Measurements from ENCODE around the gene KLHDC8A.

Gene KLHDC8A

DNA sequence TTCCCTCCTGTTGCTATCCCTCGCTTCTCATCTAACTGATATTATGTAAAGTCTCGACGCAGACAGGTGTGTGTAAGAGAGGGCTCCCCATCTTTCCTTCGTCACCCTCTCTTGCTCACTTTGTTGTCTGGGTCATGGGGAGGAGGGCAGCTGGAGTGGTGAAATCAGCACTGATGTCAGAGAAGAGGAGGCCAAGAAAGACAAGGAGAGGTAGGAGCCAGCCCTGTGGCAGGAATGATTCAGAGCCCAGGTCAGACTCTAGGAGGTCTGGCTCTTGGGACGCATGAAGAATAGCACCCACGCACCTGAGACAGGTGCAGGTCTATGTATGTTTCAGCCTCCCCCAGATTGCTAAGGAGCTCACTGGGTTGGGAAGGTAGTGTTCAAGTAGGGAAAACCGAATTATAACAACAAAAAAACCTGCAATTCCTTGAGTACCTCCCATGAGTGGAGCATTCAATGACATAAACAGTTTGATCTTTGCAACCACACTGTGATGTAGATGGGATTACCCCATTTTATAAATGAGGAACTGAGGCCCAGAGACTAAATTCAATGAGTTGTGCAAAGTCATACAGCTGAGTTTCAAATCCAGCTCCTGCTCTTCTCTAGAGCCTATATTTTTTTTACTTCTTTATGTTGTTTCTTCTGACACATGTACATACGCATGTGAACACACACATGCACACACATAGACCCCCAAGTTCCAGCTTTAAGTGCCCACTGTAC, 45.6 kb downstream of the KLHDC8A start:
- Histone ChIP-seq H3K27ac (ENCODE audit: extremely low read depth, low read depth, low read length) (no peak overlapping the region), H3K36me3 (ENCODE audit: control insufficient read depth in 2 of 2, insufficient read depth in 1 of 2, low read length in 2 of 2) (peaks cover 0 to 48% of the 10 kb centered on the region in 2 experiments; a peak in 1 of 3 replicates), H3K4me1 (ENCODE audit: control insufficient read depth, insufficient read depth, low read length) (no peaks in the 10 kb centered on the region), H3K4me3 (ENCODE audit: low read depth, low read length) (no peak overlapping the region), H3K9me3 (ENCODE audit: control insufficient read depth, insufficient read depth, low read depth, low read length) (no peaks in the 10 kb centered on the region)
- CTCF ChIA-PET = interaction anchor here (0.5 to 1.9 kb wide), 6 partner anchors 11 to 175 kb away, joined by 3 to 7 read pairs (median 4); partner anchors contain the start of gene NUAK2
- POLR2A ChIA-PET = no interaction called here
- TF ChIP-seq ZNF473 (tag by site-specific recombination; IDR thresholded peaks at IDR 0.05) (no peak), ZNF596 (tag by site-specific recombination; IDR thresholded peaks at IDR 0.05) (no peak), ZNF521 (tag by site-specific recombination; IDR thresholded peaks at IDR 0.05) (no peak), ZNF366 (tag by site-specific recombination; conservative IDR thresholded peaks at IDR 0.05) (no peak), YY1 (tag by site-specific recombination; IDR thresholded peaks at IDR 0.05) (no peak), HOXD13 (CRISPR knock-in tag; IDR thresholded peaks at IDR 0.05; ENCODE audit: borderline replicate concordance) (no peak), ZNF426 (tag by site-specific recombination; IDR thresholded peaks at IDR 0.05) (no peak), ZNF621 (tag by site-specific recombination; IDR thresholded peaks at IDR 0.05) (no peak), ZNF214 (tag by site-specific recombination; IDR thresholded peaks at IDR 0.05; ENCODE audit: borderline replicate concordance) (no peak), RBAK (tag by site-specific recombination; IDR thresholded peaks at IDR 0.05) (no peak), ZNF211 (tag by site-specific recombination; IDR thresholded peaks at IDR 0.05; ENCODE audit: low read depth) (no peak), ZNF324 (tag by site-specific recombination; IDR thresholded peaks at IDR 0.05) (no peak), ZNF19 (tag by site-specific recombination; IDR thresholded peaks at IDR 0.05; ENCODE audit: low read depth) (no peak), ZNF654 (tag by site-specific recombination; IDR thresholded peaks at IDR 0.05; ENCODE audit: low read depth) (no peak), ZNF514 (tag by site-specific recombination; IDR thresholded peaks at IDR 0.05) (no peak), ZFP3 (tag by site-specific recombination; IDR thresholded peaks at IDR 0.05; ENCODE audit: low read depth) (no peak), SCRT2 (tag by site-specific recombination; IDR thresholded peaks at IDR 0.05) (no peak)
- TF ChIP-seq, protein P1, sequence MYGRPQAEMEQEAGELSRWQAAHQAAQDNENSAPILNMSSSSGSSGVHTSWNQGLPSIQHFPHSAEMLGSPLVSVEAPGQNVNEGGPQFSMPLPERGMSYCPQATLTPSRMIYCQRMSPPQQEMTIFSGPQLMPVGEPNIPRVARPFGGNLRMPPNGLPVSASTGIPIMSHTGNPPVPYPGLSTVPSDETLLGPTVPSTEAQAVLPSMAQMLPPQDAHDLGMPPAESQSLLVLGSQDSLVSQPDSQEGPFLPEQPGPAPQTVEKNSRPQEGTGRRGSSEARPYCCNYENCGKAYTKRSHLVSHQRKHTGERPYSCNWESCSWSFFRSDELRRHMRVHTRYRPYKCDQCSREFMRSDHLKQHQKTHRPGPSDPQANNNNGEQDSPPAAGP (tag by site-specific recombination; IDR thresholded peaks at IDR 0.05) = no peak

DNA sequence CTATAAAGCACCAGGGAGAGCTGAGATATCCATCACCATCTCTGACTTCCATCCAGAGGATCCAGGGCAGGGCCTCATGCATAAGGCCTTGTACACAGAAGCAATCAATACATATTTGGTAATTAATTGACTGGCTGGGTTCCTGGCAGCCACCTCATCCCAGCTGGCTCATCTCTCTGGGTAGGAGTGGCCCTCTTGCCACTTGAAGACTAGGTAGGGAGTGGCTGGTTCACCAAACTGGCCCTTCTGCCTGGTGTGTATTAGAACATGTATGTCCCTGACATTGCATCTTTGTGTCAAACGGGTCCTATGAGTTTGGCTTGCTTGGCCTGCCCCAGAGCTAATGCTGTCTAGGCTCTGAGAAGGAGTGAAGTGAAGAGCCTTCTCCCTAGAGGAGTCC, 47.0 kb downstream of the KLHDC8A start:
- Histone ChIP-seq H3K27ac (ENCODE audit: extremely low read depth, low read depth, low read length) (no peak overlapping the region), H3K36me3 (ENCODE audit: control insufficient read depth in 2 of 2, insufficient read depth in 1 of 2, low read length in 2 of 2) (peaks cover 0 to 56% of the 10 kb centered on the region in 2 experiments; a peak in 1 of 3 replicates), H3K9me3 (ENCODE audit: control insufficient read depth, insufficient read depth, low read depth, low read length) (no peaks in the 10 kb centered on the region), H3K4me3 (ENCODE audit: low read depth, low read length) (no peak overlapping the region), H3K4me1 (ENCODE audit: control insufficient read depth, insufficient read depth, low read length) (no peaks in the 10 kb centered on the region)
- CTCF ChIA-PET = interaction anchor here (0.7 to 1.9 kb wide), 4 partner anchors 9 to 36 kb away, joined by 3 to 5 read pairs (median 4); no protein-coding TSS in a partner anchor
- POLR2A ChIA-PET = no interaction called here
- TF ChIP-seq ZIC2 (tag by site-specific recombination; IDR thresholded peaks at IDR 0.05) = no peak
- TF ChIP-seq GFI1B (tag by site-specific recombination; IDR thresholded peaks at IDR 0.05) = no peak
- TF ChIP-seq ZNF302 (tag by site-specific recombination; IDR thresholded peaks at IDR 0.05; ENCODE audit: low read depth) = no peak
- no peak for TF ChIP-seq IKZF3 (tag by site-specific recombination; IDR thresholded peaks at IDR 0.05)
- no peak for TF ChIP-seq ZNF473 (tag by site-specific recombination; IDR thresholded peaks at IDR 0.05)
- TF ChIP-seq MYNN (tag by site-specific recombination; IDR thresholded peaks at IDR 0.05; ENCODE audit: borderline replicate concordance) = no peak
- no peak for TF ChIP-seq ZNF48 (tag by site-specific recombination; IDR thresholded peaks at IDR 0.05)
- TF ChIP-seq RBAK (tag by site-specific recombination; IDR thresholded peaks at IDR 0.05) = no peak
- TF ChIP-seq ZNF747 (tag by site-specific recombination; IDR thresholded peaks at IDR 0.05) = no peak
- TF ChIP-seq ZNF274 (IDR thresholded peaks at IDR 0.05; ENCODE audit: low read length) = no peak
- no peak for TF ChIP-seq ZNF274 (tag by site-specific recombination; IDR thresholded peaks at IDR 0.05; ENCODE audit: borderline replicate concordance)
- no peak for TF ChIP-seq ZNF404 (tag by site-specific recombination; IDR thresholded peaks at IDR 0.05)
- TF ChIP-seq ZNF138 (tag by site-specific recombination; IDR thresholded peaks at IDR 0.05; ENCODE audit: borderline replicate concordance) = no peak
- TF ChIP-seq ZNF366 (tag by site-specific recombination; conservative IDR thresholded peaks at IDR 0.05) = no peak
- TF ChIP-seq ZBTB8A (tag by site-specific recombination; IDR thresholded peaks at IDR 0.05) = no peak
- no peak for TF ChIP-seq REPIN1 (tag by site-specific recombination; IDR thresholded peaks at IDR 0.05; ENCODE audit: low read depth)
- no peak for TF ChIP-seq KLF8 (tag by site-specific recombination; IDR thresholded peaks at IDR 0.05)
- TF ChIP-seq, protein P2, sequence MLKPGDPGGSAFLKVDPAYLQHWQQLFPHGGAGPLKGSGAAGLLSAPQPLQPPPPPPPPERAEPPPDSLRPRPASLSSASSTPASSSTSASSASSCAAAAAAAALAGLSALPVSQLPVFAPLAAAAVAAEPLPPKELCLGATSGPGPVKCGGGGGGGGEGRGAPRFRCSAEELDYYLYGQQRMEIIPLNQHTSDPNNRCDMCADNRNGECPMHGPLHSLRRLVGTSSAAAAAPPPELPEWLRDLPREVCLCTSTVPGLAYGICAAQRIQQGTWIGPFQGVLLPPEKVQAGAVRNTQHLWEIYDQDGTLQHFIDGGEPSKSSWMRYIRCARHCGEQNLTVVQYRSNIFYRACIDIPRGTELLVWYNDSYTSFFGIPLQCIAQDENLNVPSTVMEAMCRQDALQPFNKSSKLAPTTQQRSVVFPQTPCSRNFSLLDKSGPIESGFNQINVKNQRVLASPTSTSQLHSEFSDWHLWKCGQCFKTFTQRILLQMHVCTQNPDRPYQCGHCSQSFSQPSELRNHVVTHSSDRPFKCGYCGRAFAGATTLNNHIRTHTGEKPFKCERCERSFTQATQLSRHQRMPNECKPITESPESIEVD (tag by site-specific recombination; IDR thresholded peaks at IDR 0.05) = no peak

Measured in HEK293 (cell line).